ENCODE results near the gene ESYT2.

ESYT2 gene

DNA sequence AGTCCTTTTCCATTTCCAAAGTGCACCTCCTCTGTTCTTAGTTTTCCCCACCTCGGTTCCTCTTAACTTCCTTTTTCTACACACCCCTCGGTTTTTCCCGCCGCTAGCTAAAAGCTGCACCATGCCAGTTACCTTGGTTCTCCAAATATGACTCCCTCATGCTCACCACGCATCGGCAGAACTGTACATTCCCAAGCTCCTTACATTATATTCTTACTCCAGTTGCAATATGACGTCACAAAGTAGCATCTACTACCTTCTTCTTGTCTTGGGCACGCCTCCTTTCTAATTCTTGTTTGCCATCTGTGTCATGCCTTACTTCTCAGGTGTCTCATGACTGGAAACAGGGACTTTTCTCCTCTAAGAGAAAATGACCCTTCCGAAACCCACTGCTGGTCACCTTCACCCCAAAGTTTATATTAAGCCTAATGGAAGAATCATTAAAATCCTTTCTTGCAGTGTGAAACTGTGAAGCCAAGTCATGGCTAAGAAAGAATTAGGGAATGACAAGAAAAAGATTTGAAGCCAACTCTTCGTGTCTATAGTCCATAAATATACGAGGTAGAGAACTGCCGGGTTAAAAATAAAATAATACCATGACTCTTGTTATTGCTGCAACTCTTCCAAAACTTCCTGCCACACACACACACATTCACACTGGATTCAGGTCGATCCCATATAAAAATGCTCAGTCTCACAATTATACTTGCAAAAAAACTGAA is 1.7 kb downstream of the ESYT2 start:
- DNase-seq (ENCODE audit: extremely low read depth in 1 of 2, low read depth in 1 of 2), result no peak

GRCh38 chr7:158825628-158826289 is 3.5 kb downstream of the ESYT2 start:
- DNase-seq (ENCODE audit: extremely low read depth in 1 of 2, low read depth in 1 of 2), result no peak

DNA sequence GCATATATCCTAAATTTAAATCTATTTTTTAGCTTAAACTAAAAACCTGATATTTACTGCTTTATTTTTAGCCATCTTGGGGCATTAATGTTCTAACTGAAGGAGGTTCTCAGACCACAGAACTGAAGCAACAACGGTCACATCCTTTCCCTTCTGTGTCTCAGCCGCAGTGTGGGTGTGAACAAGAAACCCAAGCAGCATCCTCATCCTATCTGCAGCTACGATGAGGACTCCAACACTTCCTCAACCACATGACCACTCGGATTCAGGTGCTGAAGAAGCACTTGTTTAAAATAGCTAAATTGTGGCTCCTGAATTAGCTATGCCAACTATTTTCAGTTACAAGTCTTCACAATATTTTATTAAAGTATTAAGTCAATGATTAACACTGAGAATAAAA is 5.3 kb downstream of the ESYT2 start:
- no peak for DNase-seq (ENCODE audit: extremely low read depth in 1 of 2, low read depth in 1 of 2)

DNA sequence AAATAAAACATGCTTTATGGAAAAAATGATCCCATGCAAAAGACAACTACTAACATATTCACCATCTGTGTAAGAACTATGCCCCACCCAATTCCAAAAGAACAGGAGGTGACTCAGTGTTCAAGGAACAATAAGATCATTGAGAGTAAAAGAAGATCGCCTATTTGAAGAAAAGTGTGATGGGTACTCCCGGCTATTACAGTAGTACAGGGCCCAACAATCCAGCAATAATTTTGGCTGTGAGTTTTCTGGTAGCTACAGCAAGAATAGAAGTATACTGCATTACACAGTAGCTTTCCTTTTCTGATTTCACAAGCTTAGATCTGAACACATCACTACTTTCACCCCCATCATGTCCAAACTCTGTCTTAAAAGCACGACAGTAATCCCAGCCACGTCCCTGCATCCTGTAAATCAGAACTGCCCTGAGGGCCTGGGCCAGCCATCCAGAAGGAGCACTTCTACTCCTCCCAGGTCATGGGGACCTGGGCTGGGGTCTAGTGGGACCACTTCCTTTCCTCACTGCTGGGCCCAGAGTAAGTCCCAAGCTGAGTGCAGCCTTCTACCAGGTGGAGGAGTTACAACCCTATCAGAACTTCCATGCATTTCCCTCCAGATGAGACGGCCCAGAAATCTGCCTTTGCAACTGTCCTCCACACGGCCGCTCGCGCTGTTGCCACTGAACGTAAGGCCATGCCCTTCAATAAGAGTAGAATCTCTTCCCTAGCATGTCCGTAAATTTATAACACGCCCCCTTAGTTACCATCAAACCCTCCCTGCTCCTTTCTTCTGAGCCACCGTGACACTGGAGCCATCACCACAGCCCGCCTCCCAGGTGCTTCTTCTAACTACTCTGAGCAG is 7.9 kb downstream of the ESYT2 start:
- DNase-seq (ENCODE audit: extremely low read depth in 1 of 2, low read depth in 1 of 2), result no peak

DNA sequence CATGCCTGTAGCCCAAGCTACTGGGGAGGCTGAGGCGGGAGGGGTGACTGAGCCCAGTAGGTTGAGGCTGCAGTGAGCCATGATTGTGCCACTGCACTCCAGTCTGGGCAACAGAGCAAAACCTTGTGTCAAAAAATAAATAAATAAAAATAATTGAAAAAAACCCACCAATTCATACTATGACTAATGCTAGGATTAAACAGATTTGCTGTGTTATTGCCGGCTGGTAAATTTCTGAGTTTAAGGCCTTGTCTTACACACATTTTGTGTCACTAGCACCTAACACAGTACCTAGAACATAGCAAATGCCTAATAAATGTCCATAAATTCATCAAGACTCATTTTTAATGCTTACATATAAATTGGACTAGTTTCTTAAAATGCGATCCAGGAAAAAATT is 8.7 kb downstream of the ESYT2 start:
- DNase-seq (ENCODE audit: extremely low read depth in 1 of 2, low read depth in 1 of 2), result no peak

DNA sequence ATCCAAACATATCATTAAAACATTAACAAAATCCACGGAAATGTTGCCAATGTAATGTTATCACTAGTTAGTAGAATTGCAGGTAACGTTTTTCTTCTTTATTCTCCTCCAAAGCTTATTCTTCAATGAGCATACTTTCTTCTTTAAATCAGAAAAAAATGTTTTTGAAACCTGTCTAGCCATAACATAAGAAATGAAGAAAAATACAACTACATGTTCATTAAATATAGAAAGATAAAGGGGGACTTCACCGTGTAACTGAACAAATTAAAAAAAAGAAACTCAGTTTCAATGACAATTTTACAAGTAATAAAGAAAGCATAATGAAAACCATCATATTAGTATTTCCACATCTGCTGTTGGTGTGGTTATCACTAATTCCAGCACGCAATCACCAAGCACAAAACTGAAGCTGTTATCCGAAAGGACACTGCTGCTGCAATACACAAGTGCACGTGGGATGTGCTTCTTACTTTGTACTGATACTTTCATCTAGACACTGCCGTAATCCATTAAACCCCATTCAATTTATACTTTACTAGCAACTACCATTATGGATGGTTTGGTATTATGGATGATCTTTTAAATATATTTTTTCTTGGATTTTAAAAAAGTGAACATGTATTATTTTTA is 9.6 kb downstream of the ESYT2 start:
- no peak for DNase-seq (ENCODE audit: extremely low read depth in 1 of 2, low read depth in 1 of 2)

GRCh38 chr7:158818325-158819213 is 10.7 kb downstream of the ESYT2 start:
- peak in 1 of 2 donors; percentile 56 for DNase-seq (ENCODE audit: extremely low read depth in 1 of 2, low read depth in 1 of 2)

DNA sequence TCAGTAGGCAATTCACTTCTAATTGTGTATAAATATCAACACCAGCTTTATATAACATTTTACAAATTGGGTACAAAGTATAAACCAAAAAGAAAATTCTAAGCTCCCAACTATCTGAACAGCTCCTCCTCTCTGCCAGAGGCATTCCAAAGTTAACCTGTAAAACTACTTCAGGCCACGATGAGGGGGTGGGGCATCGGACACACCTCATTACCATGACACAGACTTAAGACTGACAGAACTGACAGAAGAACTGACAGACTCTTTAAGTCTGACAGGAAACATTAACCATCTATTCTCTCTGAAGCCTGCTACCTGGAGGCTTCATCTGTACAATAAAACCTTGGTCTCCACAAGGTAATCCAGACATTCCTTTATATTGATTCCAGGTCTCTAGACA is 12.3 kb downstream of the ESYT2 start:
- DNase-seq (ENCODE audit: extremely low read depth in 1 of 2, low read depth in 1 of 2), result no peak

GRCh38 chr7:158816271-158816670 is 13.0 kb downstream of the ESYT2 start:
- no peak for DNase-seq (ENCODE audit: extremely low read depth in 1 of 2, low read depth in 1 of 2)

DNA sequence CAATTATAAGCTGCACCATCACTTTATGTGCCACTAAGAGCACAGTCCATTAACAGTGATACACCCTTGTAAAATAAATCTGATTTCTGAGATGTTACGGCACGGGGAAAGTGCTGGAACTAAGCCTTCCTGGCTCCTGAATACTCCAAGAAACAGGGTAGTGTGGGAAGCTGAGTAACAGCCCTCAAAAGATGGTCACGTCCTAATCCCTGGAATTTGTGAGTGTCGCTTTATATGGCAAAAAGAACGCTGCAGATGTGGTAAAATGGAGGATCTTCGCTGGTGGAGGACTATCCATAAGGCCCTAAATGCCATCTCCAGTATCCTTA is 13.5 kb downstream of the ESYT2 start:
- no peak for DNase-seq (ENCODE audit: extremely low read depth in 1 of 2, low read depth in 1 of 2)

DNA sequence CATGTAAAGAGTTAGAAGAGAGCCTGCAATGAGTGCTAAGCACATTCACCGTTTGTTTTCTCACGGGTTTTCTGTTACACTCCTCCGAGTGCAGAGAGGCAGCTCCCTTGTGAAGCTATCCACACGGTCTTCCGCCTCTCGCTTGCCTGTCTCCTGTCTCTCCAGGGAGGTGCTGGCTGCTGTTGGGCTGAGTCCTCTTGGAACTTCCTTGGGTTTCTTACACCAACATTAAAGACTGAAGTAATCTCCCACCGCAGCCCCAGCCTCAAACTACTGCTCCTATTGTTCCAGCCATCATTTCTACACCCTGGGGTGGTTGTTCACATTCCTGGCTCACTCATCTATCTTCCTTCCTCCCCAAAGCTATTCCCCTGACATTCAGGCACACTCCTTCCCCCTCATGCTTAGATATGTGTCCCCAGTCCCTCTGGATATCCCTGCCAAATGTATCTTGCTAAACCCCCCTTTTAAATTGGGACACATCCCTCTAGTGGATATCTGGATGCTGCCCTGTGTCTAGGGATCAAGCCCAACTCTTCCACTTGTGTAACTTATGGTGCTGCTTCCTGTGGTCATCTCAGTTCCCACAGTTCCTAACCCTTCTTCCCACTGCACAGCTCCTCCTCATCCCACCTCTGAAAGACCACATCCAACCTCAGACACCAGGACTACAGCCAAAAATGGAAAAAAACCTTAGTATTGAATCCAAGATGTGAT is 14.1 kb downstream of the ESYT2 start:
- DNase-seq (ENCODE audit: extremely low read depth in 1 of 2, low read depth in 1 of 2), result no peak

- DNase-seq (ENCODE audit: extremely low read depth in 1 of 2, low read depth in 1 of 2), result no peak
Observed at GRCh38 chr7:158814637-158815036, 14.7 kb downstream of the ESYT2 start.

DNA sequence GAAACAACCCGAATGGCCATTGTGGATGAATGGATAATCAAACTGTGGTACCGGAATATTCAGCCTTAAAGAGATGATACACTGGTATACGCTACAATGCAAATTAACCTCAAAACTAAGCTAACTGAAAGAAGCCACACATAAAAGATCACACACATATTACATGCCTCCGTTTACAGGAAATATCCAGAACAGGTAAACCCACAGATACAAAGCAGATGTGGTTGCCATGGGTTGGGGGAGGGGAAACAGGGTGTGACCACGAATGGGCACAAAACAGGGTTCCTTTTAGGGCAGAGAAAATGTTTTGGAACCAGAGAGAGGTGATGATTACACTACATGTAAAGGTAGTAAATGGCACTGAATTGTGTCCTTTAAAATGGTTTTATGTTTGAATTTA is 16.6 kb downstream of the ESYT2 start:
- peak in 1 of 2 donors; percentile 50 for DNase-seq (ENCODE audit: extremely low read depth in 1 of 2, low read depth in 1 of 2)

GRCh38 chr7:158811894-158812293 is 17.4 kb downstream of the ESYT2 start:
- DNase-seq (ENCODE audit: extremely low read depth in 1 of 2, low read depth in 1 of 2), result no peak

DNA sequence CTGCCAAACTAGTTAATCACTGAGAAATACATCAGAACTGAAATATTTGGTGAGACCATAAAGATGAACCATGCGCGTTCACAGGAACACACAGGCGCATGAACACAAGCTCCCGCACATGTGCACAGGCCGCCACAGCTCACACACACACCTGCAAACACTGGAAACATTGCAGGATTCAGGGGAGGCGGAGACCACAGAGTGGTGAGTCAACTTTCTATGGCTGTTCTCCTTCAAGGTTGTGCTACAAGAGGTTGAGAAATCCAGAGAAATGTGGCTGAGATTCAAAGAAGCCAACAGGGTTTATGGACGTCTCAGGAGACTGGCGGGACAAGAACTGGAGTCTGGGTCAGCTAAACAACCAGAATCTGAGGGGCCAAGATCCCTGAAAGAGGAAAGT is 17.8 kb downstream of the ESYT2 start:
- DNase-seq (ENCODE audit: extremely low read depth in 1 of 2, low read depth in 1 of 2), result no peak

DNA sequence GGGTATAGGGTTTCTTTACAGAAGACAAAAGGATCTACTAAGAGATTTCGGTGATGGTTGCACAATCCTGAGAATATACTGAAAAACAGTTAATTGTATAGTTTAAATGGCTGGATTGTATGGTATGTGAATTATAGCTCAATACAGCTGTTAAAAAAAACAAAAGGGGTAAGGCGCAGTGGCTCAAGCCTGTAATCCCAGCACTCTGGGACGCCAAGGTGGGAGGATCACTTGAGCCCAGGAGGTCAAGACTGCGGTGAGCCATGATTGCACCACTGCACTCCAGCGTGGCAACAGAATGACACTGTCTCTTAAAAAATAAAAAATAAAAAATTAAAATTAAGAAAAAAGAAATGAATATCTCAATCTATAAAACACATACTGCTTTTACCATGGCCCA is 18.5 kb downstream of the ESYT2 start:
- DNase-seq (ENCODE audit: extremely low read depth in 1 of 2, low read depth in 1 of 2), result no peak

DNA sequence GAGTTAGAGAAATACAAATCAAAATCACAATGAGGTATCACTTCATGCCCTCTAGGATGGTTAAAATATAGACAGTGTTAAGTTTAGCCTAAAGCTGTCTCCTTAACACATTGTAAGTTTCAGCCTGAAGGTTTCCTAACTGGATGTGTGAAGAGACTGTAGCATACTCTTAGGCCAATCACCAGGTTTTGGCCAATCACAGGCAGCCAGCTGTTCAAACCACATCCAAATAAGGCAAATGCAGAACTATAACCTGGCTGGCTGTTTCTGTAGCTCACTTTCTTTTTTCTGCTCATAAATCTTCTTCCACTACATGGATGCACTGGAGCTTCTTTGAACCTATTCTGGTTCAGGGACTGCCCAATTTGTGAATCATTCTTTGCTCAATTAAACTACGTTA is 19.7 kb downstream of the ESYT2 start:
- no peak for DNase-seq (ENCODE audit: extremely low read depth in 1 of 2, low read depth in 1 of 2)

- no peak for DNase-seq (ENCODE audit: extremely low read depth in 1 of 2, low read depth in 1 of 2)
Observed at GRCh38 chr7:158808126-158808525, 21.2 kb downstream of the ESYT2 start.

DNA sequence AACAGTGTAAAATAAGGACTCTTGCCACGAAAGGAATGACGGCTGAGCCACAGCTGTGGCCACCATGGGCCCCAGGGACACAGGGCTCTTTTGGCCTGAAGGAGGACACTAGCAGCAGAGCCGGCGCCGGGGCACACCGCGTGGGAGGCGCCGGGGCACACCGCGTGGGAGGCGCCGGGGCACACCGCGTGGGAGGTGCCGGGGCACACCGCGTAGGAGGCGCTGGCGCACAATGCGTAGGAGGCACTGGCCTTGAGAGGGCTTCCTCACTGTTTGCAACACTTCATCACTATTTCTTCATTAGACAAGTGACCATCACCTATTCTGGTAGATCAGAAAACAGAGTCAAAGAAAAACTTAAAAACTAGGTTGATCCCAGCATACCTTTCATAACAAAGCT is 23.4 kb downstream of the ESYT2 start:
- DNase-seq (ENCODE audit: extremely low read depth in 1 of 2, low read depth in 1 of 2), result no peak

DNA sequence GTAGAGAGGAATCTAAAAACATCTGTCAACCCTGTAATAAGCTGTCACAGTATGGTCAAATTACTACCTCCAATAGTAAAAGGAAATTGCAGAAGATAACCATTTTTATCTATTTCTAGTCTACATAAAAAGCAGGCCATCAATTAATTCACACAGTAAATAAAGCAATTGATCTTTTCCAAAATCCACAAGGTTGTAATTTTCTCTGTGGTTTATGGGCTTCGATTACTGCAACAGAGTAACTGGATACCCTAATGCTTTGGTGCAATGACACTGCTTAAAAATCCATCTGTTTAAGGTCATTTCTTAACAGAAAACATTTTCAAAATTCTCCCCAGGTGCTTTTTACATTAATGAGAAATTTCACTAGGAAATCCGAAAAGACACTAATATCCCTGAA is 23.9 kb downstream of the ESYT2 start:
- DNase-seq (ENCODE audit: extremely low read depth in 1 of 2, low read depth in 1 of 2), result no peak
